Ovary (tissue), 9 donors: ENCODE results near the gene ATXN7. TPM values are rescaled to one million over a fixed set of nuclear protein-coding genes. Genes with fewer than 3 reads are reported as not detected.

Experiments
- DNase-seq, 5 donors: peaks; one replicate each; pipeline ENCODE4 v3.0.0-alpha.2; 2019 to 2020
- H3K27ac ChIP-seq, 2 donors: fragments of 200-600 bp; one replicate each; pipeline versions ENCODE4 v1.5.1 to v1.8.0; 2019 to 2022
- H3K27me3 ChIP-seq: fragments of 200-600 bp; one replicate; pipeline ENCODE4 v1.8.0; 2022
- H3K36me3 ChIP-seq: fragments of 200-600 bp; sonication (generic); one replicate; pipeline ENCODE4 v1.5.1; 2019
- H3K4me1 ChIP-seq: one replicate; pipeline ENCODE4 v1.8.1; 2013; ENCODE audit warnings: mild to moderate bottlenecking, moderate library complexity; ENCODE audit not compliant: insufficient read depth
- H3K4me3 ChIP-seq: fragments of 200-600 bp; sonication (generic); one replicate; pipeline ENCODE4 v1.5.1; 2017
- H3K9me3 ChIP-seq, 2 donors: fragments of 200-600 bp in 1 of 2; sonication (generic) in 1 of 2; one replicate each; pipeline versions ENCODE4 v1.5.1 to v1.8.1; 2013 to 2019; ENCODE audit warnings: mild to moderate bottlenecking in 1 of 2, moderate library complexity in 1 of 2
- EP300 ChIP-seq: sonication (generic); formaldehyde crosslinking; IDR thresholded peaks from one replicate; pipeline ENCODE4 v1.6.1; 2017; ENCODE audit warnings: antibody characterized with exemption
- POLR2A ChIP-seq: fragments of 450-650 bp; IDR thresholded peaks from one replicate; pipeline ENCODE4 v1.6.1; 2017; ENCODE audit warnings: antibody characterized with exemption, mild to moderate bottlenecking, moderate library complexity
- WGBS, 3 donors: extraction: QIAGEN DNeasy Blood & Tissue Kit in 1 of 3; methylation state at CpG; one replicate each; pipeline versions ENCODE4 v1.1.5 to v1.1.7; 2013 to 2017; 5-methylcytosine and 5-hydroxymethylcytosine counted together
- intact Hi-C, 4 donors: fragments of 100-400 bp; cut with DNase I; formaldehyde crosslinking; loops; one replicate each; pipeline versions ENCODE4 v1.11.0 to v1.15.1; 2022 to 2023
- polyA plus RNA-seq, 2 donors: library from polyadenylated mRNA; stranded (reverse); fragments of 200-250 nt in 1 of 2; fragments of 350-450 nt in 1 of 2; fragmentation: Illumina TruSeq in 1 of 2; extraction: RNeasy Lipid Tissue Mini Kit (QIAGEN cat#74804) in 1 of 2; gene quantifications; one replicate each; pipeline ENCODE4 v1.2.3, GENCODE V29; 2013 to 2014
- total RNA-seq, 7 donors: library from RNA; depleted of rRNA in 2 of 7; stranded (reverse); fragments of >200 nt in 2 of 7; fragmentation: NEBNext Ultra II Directional in 3 of 7; extraction: Animal tissue kit (Norgen Biotek cat#: 25700) in 3 of 7; gene quantifications; one replicate each; pipeline versions ENCODE4 v1.1.0 to v1.2.4, GENCODE V29; 2016 to 2023
- TF ChIP-seq, protein P1 (sequence below), 3 donors: fragments of 450-650 bp in 2 of 3; fragments of 200-600 bp in 1 of 3; IDR thresholded peaks; one replicate each; pipeline versions ENCODE4 v1.5.1 to v1.8.0; 2016 to 2022; ENCODE audit warnings: antibody characterized with exemption in 3 of 3, mild to moderate bottlenecking in 1 of 3
- donor health status: DM: no; HTN: no; CAD: no; lungs with moderate emphysema.
- donor health status: DM: no; HTN: no; CAD: no.
- donor health status: Bipolar disorder and iron deficiency.
- donor health status: DM: yes; HTN: yes; CAD: no.
- donor health status: DM: no; HTN: no; CAD: no.
- donor health status: DM: yes; HTN: yes; CAD: no.

Gene ATXN7
- total and polyA plus RNA-seq, 9 donors: 4.3 to 47.0 (median 27.7) TPM

DNA sequence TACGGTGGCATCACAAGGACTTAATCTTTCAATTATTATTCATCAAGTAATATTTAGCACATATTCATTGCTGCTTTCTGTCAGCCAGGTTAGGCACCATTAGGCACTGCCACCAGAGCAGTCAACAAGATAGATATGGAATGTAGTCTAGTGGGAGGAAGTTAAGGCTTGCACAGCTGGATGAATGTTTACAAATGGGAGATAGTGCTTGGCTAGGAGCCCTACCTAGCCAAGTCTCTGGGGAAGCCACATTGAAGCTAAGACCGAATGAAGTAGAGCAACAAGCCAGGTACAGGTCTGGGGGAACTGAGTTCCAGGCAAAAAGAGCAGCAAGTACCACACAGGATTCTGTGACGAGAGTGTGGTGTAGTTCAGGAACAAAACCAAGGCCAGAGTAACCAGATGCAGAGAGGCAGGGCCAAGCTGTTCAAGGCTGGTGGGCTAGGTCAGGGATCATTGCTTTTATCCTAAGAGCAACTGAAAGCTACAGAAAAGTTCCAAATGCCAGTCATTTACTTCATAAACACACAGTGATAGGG is 82.0 kb downstream of the ATXN7 start:
- no peak overlapping the region for H3K27ac ChIP-seq
- DNase-seq: peak in 1 of 5 donors; percentile 15
- no peak overlapping the region for H3K4me3 ChIP-seq
- H3K9me3 ChIP-seq: no peaks in the 10 kb centered on the region
- H3K27me3 ChIP-seq: no peaks in the 10 kb centered on the region
- WGBS, 3 donors: 19 to 49% (median 22%) methylated on average over 3 of the region's 3 CpGs
- H3K4me1 ChIP-seq: peaks cover 7% of the 10 kb centered on the region
- no peak for TF ChIP-seq POLR2A
- TF ChIP-seq, protein P1, sequence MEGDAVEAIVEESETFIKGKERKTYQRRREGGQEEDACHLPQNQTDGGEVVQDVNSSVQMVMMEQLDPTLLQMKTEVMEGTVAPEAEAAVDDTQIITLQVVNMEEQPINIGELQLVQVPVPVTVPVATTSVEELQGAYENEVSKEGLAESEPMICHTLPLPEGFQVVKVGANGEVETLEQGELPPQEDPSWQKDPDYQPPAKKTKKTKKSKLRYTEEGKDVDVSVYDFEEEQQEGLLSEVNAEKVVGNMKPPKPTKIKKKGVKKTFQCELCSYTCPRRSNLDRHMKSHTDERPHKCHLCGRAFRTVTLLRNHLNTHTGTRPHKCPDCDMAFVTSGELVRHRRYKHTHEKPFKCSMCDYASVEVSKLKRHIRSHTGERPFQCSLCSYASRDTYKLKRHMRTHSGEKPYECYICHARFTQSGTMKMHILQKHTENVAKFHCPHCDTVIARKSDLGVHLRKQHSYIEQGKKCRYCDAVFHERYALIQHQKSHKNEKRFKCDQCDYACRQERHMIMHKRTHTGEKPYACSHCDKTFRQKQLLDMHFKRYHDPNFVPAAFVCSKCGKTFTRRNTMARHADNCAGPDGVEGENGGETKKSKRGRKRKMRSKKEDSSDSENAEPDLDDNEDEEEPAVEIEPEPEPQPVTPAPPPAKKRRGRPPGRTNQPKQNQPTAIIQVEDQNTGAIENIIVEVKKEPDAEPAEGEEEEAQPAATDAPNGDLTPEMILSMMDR (IDR thresholded peaks at IDR 0.05): no peak
- TF ChIP-seq EP300: no peak
- no peaks in the 10 kb centered on the region for H3K36me3 ChIP-seq
- intact Hi-C loops: no loop called here

DNA sequence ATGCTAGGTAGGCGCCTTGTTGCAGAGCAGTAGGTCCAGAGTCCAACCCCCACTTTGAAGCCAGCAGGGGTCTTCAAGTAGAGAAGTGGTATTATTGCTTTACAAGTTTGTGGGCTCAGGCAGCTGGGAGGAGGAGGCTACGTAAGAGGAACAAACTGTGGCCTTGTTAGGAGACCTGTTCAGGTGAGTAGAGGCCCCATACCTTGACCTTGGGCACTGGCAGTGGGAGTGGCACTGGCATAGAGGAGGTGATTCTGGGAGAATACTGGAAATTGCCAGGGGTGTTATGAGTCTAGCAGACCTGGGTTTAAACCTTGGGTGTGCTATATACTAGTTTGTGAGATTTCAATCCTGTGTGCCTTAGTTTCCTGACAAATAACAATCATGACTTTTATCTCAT is 83.1 kb downstream of the ATXN7 start:
- H3K4me1 ChIP-seq: peaks cover 7% of the 10 kb centered on the region
- no peaks in the 10 kb centered on the region for H3K9me3 ChIP-seq
- H3K36me3 ChIP-seq: no peaks in the 10 kb centered on the region
- intact Hi-C loops: no loop called here
- no peak for TF ChIP-seq POLR2A
- TF ChIP-seq, protein P1 (IDR thresholded peaks at IDR 0.05): no peak
- TF ChIP-seq EP300: no peak
- DNase-seq: no peak
- H3K4me3 ChIP-seq: no peak overlapping the region
- no peaks in the 10 kb centered on the region for H3K27me3 ChIP-seq
- H3K27ac ChIP-seq: no peak overlapping the region
- WGBS, 3 donors: 97 to 99% (median 98%) methylated on average over 2 of the region's 2 CpGs

DNA sequence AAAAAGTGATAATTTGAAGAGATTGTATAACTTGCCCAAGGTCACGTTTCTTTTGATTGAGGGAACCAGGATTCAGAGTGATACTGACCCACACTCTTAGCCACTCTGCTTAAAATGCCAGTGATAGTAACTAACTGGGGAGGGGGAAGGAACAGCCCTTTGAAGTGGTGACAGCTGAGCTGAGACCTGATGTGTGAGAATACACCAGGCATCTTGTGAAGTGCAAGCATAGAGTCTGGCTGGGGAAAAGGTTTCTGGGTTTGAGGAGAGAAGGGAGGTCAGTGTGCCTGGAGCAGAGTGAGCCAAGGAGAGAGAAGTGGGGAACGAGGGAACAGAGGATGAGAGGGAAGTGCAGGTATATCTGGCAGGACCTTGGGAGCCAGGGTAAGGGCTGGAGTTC is 83.9 kb downstream of the ATXN7 start:
- intact Hi-C loops: no loop called here
- Histone ChIP-seq H3K27ac (no peak overlapping the region), H3K4me3 (no peak overlapping the region), H3K4me1 (peaks cover 7% of the 10 kb centered on the region), H3K27me3 (no peaks in the 10 kb centered on the region), H3K36me3 (no peaks in the 10 kb centered on the region), H3K9me3 (no peaks in the 10 kb centered on the region)
- 92 to 99% (median 98%) methylated on average over 2 of the region's 2 CpGs for WGBS, 3 donors
- no peak for DNase-seq
- TF ChIP-seq EP300 (no peak), POLR2A (no peak)
- TF ChIP-seq, protein P1 (IDR thresholded peaks at IDR 0.05): no peak

DNA sequence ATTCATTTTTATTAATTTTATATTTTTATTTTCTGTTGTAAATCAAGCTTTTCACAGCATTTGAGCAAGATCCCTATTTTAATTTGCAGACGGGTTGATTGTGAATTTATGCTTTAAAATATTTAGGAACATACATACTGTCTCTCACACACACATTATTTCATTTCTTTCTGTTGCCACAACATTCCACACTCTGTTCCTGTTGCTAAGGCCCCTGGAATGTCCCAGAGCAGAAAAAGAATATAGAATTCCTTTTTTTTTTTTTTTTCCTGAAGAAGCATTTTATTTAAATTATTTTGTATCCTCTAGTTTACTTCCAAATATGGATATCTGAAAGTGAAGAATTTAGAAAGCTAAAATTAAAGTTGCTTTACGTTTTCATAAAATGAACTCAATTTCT is 85.3 kb downstream of the ATXN7 start:
- Histone ChIP-seq H3K27me3 (no peaks in the 10 kb centered on the region), H3K27ac (no peak overlapping the region), H3K4me1 (peaks cover 7% of the 10 kb centered on the region), H3K9me3 (no peaks in the 10 kb centered on the region), H3K36me3 (no peaks in the 10 kb centered on the region), H3K4me3 (no peak overlapping the region)
- DNase-seq: no peak
- WGBS, 3 donors: 74 to 95% (median 77%) methylated on average over 2 of the region's 2 CpGs
- TF ChIP-seq, protein P1 (IDR thresholded peaks at IDR 0.05): no peak
- TF ChIP-seq EP300 (no peak), POLR2A (no peak)
- intact Hi-C loops: no loop called here
